GM19351 (cell line): ENCODE measurements around the gene PPP1R37.
"Not testable (repeated sequence)": the region's sequence is repeated elsewhere in the genome, so short reads cannot be mapped to it uniquely, and the experiment has no call there.

Experiments
- ATAC-seq: cut with Tn5 transposase; IDR thresholded peaks from one replicate; pipeline ENCODE4 v1.9.1; 2021; ENCODE audit warnings: mild to moderate bottlenecking, moderate library complexity; ENCODE audit not compliant: unreplicated experiment

PPP1R37 gene

GRCh38 chr19:45094707-45095106, 1.7 kb downstream of the PPP1R37 start:
- no peak for ATAC-seq

GRCh38 chr19:45095496-45096413, 2.8 kb downstream of the PPP1R37 start:
- no peak for ATAC-seq

- no peak for ATAC-seq
Measured at GRCh38 chr19:45096700-45097099, 3.7 kb downstream of the PPP1R37 start.

DNA sequence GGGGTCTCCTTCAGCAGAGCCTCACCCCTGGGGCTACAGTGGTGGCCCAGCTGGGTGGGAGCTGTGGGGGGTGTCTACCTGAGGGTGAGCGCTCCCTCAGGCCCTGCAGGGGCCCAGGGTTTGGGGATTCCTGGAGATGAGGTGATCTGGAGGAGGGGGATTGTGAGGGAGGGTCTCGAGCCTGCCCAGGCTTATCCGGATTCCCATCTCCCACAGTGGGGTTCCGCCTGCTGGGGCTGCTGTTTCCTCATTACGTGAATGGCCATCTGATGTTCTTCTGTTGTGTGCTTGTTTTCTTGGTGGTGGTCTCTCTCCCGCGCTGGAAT, 4.4 kb downstream of the PPP1R37 start:
- no peak for ATAC-seq

DNA sequence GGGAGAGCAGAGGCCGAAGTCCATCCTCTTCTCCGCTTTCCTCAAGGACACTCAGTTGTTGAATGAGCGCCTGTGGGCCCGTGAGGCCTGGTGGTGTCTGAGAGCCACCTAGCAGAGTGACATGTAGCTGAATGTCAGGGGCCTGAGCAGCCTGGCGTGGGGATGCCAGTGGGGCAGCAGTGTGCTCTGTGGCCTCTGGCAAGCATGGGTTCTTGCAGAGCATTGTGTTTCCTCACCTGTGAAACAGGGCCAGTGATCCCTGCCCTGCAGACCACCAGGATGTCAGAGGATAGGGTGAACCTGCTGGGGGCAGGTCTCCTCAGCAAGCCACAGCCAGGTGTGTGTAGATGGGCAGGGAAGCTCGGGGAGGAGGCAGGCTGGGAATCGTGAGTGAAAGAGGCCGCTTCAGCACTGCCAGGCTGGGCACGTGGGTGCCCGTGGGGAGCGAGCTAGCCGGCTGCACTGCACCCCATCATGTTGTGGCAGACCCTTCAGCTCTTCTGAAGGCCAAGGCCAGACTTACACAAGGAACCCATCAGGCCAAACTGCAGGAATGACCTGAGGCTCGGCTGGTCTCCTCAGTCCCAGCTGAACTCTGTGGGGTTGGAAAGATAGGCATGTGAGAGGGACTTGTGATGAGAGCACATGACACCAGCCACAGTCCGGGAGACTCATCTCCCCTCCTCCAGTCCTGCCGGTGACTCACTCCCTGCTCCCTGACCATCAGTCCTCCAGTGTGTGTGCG, 5.0 kb downstream of the PPP1R37 start:
- no peak for ATAC-seq

- no peak for ATAC-seq
Measured at GRCh38 chr19:45098521-45099466, 5.8 kb downstream of the PPP1R37 start.

- ATAC-seq, result no peak
Measured at GRCh38 chr19:45099467-45100191, 6.7 kb downstream of the PPP1R37 start.

- ATAC-seq, result no peak
Measured at GRCh38 chr19:45100201-45100600, 7.2 kb downstream of the PPP1R37 start.

DNA sequence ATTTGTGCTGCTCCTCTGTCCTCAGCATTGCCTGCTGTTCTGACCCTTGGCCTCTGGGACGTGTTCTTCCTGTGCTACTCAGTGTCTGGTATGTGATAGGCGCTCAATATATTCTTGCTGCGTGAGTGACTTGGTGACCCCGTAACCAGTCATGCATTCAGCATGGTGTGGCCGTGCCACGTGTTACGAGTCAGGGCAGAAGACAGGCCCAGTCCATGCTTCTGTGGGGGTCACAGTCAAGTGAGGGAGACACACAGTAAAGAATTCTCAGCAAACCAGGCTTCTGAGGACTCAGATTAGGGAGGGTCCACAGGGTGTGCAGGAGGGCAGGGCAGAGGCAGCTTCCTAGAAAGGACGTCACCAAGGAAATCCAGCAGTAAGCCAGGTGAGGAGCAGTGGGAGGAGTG, 7.9 kb downstream of the PPP1R37 start:
- ATAC-seq, result no peak

DNA sequence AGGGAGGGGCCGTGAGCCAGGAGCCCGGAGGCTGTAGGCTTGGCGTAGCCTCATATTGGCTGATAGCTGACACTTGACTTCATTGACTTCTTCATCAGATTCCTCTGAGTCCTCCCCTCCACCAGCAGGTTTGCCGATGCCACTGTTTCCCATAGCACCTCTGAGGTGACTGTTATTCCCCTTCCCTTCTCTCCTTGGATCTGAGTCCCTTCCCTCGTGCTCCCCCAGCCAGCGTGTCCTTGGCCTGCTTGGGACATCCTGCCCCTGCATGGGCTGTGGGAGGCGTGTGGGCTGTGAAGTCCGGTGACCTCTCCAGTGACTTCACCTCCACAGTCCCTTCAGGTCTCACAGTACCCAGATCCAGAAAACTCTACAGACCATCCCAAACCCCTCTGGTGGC, 8.8 kb downstream of the PPP1R37 start:
- ATAC-seq, result no peak

DNA sequence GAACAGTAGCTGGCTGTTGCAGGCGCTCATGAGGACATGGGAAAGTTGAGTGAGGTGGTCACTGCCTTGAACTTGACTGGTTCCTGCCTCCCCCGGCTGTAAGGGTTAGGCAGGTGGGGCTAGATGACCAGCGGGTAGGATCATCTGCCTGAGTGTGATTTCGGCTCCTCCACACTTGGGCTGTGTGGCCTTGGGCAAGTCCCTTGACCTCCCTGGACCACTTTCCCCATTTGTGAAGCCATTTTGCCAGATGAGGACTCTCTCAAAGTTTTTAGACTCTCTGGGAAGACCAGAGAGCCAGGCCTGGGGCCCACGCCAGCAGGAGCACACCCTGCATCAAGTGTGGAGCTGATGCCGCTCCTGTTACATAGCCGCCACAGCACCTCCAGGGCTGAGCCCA, 9.5 kb downstream of the PPP1R37 start:
- no peak for ATAC-seq

DNA sequence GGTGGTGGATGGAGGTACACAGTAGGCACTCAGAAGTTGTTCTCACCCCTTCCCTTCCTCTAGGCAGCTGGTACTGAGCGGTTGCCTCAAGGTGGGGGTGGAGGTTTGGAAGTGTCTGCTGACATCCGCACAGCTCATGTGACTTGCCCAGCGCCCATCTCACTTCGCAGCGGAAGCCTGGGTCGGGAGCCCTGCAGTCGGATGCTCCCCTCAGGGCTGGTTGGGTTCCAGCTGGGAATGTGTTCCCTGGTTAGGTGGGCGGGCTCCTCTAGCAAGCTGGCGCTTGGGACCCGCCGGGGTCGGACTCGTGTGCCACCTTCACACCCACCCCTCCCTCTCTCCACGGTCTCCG, 10.2 kb downstream of the PPP1R37 start:
- ATAC-seq, result peak; percentile 44

GRCh38 chr19:45103508-45104319, 10.7 kb downstream of the PPP1R37 start:
- peak; percentile 13 for ATAC-seq

DNA sequence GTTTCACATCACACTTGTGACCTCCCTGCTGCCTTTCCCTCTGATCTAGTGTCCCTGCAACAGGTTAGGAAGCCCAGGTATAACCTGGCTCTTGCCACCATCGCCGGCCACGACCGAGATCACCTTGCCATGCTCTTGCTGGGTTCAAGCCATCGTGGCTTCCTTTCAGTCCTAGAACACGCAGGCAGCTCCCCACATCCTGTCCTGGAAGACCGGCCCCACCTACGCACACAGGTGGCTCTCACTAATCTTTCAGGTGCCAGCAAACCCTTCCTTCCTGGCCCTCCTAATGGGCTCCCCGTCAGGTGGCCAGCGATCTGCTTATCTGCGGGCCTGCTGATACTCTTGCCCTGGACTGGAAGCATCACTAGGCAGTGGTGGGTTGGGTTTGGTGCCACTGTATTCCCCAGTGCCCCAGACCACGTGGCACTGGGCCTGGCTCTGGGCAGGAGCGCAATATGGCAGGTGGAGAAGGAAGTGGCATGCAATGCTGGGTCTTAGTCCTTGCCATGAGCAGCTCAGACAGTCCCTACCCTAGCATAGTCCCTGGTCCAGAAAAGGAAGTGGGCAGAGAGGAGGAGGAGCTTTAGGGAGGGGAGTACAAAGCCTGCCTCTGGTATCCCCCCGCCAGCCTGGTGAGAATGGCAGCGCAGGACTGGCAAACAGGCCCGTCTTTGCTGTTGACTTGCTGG, 11.8 kb downstream of the PPP1R37 start:
- ATAC-seq, result no peak

GRCh38 chr19:45106363-45106762, 13.4 kb downstream of the PPP1R37 start:
- not testable (repeated sequence) for ATAC-seq

GRCh38 chr19:45107621-45108150, 14.7 kb downstream of the PPP1R37 start:
- no peak for ATAC-seq

DNA sequence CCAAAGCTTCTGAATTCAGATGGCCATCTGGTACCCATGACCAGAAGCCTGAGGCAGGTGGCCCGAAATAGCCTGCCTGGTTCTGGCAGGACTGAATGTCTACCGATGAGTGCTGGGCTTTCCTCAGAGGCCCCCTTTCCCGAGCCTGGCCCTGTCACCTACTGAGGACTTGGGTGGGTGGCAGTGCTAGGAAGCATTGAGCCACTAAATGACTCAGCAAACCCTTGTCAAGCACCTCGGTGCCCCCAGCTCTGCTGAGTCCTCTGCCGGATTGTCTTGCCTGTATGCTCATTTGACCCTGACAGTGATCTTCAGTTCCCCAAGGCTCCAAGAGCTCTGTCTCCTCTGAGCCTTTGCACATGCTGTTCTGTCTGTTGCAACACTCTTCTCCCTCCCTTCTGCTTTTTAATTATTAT, 17.9 kb downstream of the PPP1R37 start:
- ATAC-seq, result no peak

GRCh38 chr19:45112111-45112827, 19.3 kb downstream of the PPP1R37 start:
- no peak for ATAC-seq
